Fibroblast of gingiva (primary cell): ENCODE measurements around the gene CDC14B.

Experiments
- DNase-seq: peaks from one replicate; pipeline ENCODE4 v3.0.0-alpha.2; 2011; ENCODE audit warnings: low read depth

The CDC14B gene

DNA sequence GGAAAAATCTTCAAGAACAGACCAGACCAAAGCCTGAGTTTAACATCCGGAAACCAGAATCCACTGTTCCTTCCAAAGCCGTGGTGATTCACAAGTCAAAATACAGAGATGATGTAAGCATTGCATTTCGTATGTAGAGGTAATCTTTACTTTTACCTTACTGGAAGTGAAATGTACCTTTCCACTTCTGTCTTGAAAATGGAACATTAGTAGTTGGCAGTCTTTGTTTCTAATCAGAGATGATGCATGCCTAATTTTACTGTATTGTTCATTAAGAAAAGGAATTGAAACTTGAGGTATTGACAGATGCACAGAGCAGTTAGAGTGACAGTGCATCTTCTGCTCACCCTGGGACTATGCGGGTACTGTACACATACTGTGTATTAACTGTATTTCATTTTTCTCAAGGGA is 135.1 kb downstream of the CDC14B start:
- DNase-seq: no peak

DNA sequence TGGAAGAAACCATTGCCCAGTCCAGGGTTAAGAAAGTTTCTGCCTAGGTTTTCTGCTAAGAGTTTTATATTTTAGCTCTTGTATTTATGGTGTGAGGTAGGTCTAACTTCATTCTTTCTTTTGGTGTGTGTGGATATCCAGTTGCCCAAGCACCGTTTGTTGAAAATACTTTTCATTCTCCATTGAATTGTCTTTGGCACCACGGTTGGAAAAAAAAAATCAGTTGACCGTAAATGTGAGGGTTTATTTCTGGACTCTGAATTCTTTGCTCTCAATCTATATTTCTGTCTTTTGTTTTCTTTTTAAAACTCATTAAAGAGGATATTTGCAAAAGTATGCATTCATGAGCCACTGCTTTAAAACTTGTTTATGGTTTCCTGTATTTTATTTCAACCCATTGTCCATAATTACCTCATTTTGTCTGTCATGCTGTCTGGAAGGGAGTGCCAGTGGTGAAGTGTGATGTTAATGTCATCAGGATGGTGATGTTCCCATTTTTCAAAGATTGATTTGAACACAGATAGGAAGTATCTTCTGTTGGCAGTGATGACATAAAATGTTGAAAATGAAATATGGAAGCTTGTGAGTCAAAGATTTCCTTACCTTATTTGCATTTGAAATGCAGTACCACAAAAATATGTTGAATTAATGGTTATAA is 135.8 kb downstream of the CDC14B start:
- DNase-seq: peak; percentile 54

GRCh38 chr9:96483197-96483596 is 136.4 kb downstream of the CDC14B start:
- no peak for DNase-seq

DNA sequence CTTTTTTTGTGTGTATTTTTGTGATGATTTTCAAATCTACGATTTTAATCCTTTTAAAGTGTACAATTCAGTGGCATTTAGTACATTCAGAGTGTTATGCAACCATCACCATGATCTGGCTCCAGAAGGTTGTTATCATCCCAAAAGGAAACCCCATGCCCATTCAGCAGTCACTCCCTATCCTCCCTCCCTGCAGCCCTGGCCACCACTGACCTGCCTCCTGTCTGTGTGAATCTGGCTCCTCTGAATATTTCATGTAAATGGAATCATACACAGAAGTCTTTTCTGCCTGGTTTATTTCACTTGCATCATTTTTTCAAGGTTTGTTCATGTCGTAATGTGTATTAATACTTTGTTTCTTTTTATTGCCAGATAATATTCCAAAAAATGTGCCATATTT is 137.2 kb downstream of the CDC14B start:
- no peak for DNase-seq

DNA sequence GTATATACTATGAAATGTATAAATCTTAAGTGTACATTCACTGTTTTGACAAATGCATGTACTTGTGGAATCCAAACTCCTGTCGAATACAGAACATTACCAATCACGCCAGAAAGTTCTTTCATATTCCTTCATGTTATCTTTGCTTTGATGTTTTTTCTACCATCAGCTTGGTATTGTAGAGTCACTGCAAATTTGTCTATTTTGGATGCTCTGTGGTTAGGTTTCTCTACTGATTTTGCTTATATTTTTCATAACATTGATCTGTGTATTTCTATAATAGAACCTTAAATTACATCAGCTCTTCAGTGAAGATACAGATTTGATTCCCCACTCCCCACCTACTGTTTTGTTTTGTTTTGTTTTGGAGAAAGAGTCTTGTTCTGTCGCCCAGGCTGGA is 138.9 kb downstream of the CDC14B start:
- DNase-seq: no peak

- peak; percentile 39 for DNase-seq
These were observed 140.7 kb downstream of the CDC14B start for GRCh38 chr9:96478829-96479371.

- DNase-seq: no peak
These were observed 143.1 kb downstream of the CDC14B start for GRCh38 chr9:96476591-96476990.

DNA sequence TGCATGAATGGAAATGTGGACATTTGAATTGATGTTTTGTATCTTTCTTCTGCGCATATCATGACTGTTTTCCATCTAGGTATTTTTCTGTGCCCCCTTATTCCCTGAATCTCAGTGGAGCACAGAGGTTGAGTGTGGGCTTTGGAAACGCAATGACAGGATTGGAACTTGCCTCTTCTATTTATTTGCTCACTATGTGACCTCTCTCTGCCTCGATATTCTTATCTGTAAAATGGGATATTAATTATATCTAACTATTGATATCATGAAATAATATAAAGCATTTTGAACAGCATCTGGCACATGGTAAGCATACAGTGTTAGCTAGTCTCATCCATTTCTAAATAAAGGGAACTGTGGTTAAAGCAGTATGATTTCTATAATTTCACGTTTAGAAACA is 143.6 kb downstream of the CDC14B start:
- DNase-seq: no peak

- DNase-seq: no peak
These were observed 151.9 kb downstream of the CDC14B start for GRCh38 chr9:96467784-96468183.

DNA sequence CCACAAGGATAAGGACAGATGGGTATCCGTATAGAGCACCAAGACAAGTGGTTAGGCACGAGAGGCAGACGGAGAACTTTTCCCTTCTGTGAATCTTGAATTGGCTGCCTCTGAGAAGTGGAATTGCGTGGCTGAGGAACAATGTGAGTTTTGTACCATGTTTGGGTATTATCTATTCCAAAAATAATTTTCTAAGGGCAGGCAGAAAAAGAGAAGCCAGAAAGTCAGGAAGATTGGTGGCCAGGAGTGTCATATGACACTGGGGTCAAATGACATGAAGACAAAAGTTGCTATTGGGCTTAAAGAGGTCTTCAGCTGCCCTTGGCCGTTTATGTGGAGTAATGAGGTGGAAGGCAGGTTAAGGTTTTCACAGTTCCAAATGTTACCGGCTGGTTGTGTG is 155.2 kb downstream of the CDC14B start:
- DNase-seq: no peak

- DNase-seq: no peak
These were observed 157.1 kb downstream of the CDC14B start for GRCh38 chr9:96462541-96462940.

- no peak for DNase-seq
These were observed 158.3 kb downstream of the CDC14B start for GRCh38 chr9:96461336-96461735.

- peak; percentile 74 for DNase-seq
These were observed 158.8 kb downstream of the CDC14B start for GRCh38 chr9:96460882-96461281.

- peak; percentile 75 for DNase-seq
These were observed 159.2 kb downstream of the CDC14B start for GRCh38 chr9:96460470-96460869.

- DNase-seq: no peak
These were observed 160.2 kb downstream of the CDC14B start for GRCh38 chr9:96459268-96460007.

- no peak for DNase-seq
These were observed 161.4 kb downstream of the CDC14B start for GRCh38 chr9:96458226-96458625.

DNA sequence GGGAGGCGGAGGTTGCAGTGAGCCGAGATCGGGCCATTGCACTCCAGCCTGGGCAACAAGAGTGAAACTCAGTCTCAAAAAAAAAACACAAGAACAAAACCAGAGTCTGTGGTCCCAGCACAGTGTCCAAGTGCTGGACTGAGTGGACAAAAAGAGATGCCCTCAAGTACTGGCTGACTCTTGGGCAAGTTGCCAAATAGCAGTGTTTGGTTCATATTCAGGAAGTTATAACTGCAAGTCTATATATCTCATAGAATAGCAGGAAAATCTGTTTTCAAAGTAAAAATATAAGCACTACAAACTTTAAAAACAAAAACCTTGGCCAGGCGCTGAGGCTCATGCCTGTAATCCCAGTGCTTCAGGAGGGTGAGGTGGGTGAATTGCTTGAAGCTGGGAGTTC is 162.4 kb downstream of the CDC14B start:
- no peak for DNase-seq

GRCh38 chr9:96453625-96454024 is 166.0 kb downstream of the CDC14B start:
- DNase-seq: peak; percentile 56

DNA sequence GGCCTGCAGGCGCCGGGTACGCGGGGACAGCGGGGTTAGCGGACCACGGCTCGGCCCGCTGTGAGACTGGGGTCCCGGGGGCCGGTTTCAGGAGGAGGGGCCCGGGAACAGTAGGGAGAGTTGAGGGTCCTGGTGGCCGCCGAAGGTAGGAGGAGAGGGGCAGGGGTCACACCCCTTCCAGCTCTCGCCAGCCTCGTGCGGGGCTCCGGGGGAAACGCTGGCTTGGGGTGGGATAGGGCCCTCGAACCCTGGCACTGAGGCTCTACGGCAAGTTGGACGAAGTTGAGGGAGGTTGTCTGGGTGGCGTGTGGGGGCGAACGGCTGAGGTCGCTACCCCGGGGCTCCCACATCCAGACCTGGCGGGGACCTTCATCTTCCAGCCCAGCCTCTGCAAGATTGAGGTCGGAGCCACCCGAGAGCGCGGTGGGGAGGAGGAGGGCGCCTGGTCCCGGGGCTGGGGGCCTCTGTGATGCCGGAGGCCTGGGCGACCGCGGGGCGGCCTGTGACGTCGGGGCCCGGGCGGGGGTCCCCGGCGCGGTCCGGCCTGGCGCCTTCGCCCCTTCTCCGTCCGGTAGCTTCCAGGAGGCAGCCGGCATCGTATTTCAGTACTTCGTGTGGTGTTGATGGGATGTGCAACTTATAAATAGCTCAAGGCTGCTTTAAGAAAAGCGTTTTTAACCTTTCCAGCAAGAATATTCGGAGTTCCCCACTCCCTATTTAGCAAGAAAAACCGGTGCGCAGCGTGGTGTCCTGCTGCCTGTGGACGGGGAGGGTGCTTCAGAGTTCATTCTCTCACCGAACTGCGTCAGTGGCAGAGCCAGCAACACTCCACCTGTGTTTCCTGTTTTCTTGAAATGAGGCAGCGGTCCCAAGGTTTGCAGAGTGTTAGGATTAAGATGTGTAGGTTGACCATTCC is 168.8 kb downstream of the CDC14B start:
- peak; percentile 11 for DNase-seq
